ENCODE results near the gene MLLT3. TPM values are rescaled to one million over a fixed set of nuclear protein-coding genes. Genes with fewer than 3 reads are reported as not detected.

The MLLT3 gene
- total RNA-seq, 1 donor from 2014 or later = 26.5 TPM

- intact Hi-C loops (cut with micrococcal nuclease) = no loop called here
- Mint-ChIP-seq H3K36me3 (ENCODE audit: low read depth) (peaks cover 3% of the 10 kb centered on the region), H3K9me3 (peaks cover 4% of the 10 kb centered on the region), H3K4me1 (peaks cover 20% of the 10 kb centered on the region), H3K27ac (no peak overlapping the region), H3K27me3 (no peaks in the 10 kb centered on the region), H3K4me3 (no peak overlapping the region)
- no peak for DNase-seq
Observed at GRCh38 chr9:20335668-20336332, 286.5 kb downstream of the MLLT3 start.

DNA sequence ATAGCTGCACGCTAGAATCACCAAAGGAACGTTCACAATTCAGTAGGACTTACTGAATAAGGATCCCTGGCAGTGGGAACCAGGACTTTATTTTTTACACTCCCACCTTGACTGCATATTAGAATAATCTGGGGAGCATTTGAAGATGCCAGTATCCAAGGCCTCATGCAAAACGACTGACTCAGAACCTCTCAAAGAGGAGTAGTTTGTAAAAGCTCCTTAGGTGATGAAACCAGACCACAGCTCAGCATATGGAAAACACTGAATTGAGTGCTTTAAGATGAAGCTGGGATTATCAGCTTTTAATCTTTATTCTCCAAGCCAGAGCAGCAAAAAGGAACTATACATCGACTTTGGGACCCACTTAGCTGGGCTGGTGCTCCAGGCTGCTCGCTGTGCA is 288.3 kb downstream of the MLLT3 start:
- peaks cover 25% of the 10 kb centered on the region for H3K4me1 Mint-ChIP-seq
- no peak for DNase-seq
- H3K4me3 Mint-ChIP-seq = no peak overlapping the region
- intact Hi-C loops (cut with micrococcal nuclease) = no loop called here
- no peak overlapping the region for H3K27ac Mint-ChIP-seq
- no peaks in the 10 kb centered on the region for H3K27me3 Mint-ChIP-seq
- H3K36me3 Mint-ChIP-seq (ENCODE audit: low read depth) = peaks cover 7% of the 10 kb centered on the region
- H3K9me3 Mint-ChIP-seq = peaks cover 9% of the 10 kb centered on the region

DNA sequence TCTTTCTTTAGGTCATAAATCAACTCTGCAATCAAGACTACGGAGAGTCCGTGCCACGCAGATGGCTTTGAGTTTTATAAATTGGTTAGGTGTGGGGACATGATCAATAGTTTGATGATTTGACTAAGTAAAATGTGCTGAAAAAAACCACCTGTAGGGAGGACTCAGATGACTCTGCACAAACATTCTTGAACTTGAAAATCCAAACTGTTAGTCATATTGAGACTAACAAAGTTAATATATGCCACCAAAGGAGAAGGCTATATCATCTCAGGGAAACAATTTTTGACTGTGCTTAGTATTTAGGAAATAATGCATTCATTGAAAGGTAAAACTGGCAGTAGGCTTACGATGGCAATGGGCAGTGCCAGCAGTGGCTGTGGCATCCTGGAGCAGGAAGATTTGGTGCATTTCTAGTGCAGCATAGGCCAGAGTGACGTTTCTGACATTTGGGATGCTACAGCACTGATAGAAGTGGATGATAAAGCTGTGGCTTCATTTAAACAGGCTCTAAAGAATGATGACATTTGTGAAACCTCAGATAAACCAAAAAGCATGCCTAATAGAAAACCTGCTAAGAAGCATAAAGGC is 291.1 kb downstream of the MLLT3 start:
- DNase-seq = no peak
- peak overlapping the region; percentile 21 for H3K4me3 Mint-ChIP-seq
- peaks cover 9% of the 10 kb centered on the region for H3K9me3 Mint-ChIP-seq
- H3K4me1 Mint-ChIP-seq = peaks cover 23% of the 10 kb centered on the region
- H3K27ac Mint-ChIP-seq = peak overlapping the region; percentile 40
- intact Hi-C loops (cut with micrococcal nuclease) = loop anchor here (1.0 to 2.0 kb wide), 4 partner anchors 11 to 122 kb away; no protein-coding TSS in a partner anchor
- peaks cover 8% of the 10 kb centered on the region for H3K36me3 Mint-ChIP-seq (ENCODE audit: low read depth)
- H3K27me3 Mint-ChIP-seq = no peaks in the 10 kb centered on the region

DNA sequence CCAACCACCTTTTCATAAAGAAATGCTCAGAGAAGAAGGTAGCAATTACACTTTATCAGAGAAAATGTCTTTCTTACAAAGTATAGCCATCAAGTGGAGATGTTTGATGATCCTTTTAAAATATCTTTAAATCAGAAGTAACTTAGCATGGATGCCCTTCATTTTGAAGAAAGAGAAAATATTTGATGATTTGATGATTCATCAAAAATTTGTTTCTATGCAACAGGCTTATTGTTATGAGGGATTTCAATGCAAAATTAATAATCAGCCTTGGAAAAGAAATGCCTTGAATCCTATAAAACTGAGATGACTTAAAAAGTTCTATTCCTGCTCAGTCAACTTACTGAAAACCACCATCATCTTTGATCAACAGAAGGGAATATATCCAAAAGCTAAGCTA is 291.6 kb downstream of the MLLT3 start:
- H3K4me3 Mint-ChIP-seq = no peak overlapping the region
- no peak for DNase-seq
- peaks cover 19% of the 10 kb centered on the region for H3K4me1 Mint-ChIP-seq
- no peak overlapping the region for H3K27ac Mint-ChIP-seq
- H3K27me3 Mint-ChIP-seq = no peaks in the 10 kb centered on the region
- intact Hi-C loops (cut with micrococcal nuclease) = loop anchor here (1.0 to 2.0 kb wide), 4 partner anchors 10 to 121 kb away; no protein-coding TSS in a partner anchor
- peaks cover 8% of the 10 kb centered on the region for H3K36me3 Mint-ChIP-seq (ENCODE audit: low read depth)
- H3K9me3 Mint-ChIP-seq = peaks cover 9% of the 10 kb centered on the region

DNA sequence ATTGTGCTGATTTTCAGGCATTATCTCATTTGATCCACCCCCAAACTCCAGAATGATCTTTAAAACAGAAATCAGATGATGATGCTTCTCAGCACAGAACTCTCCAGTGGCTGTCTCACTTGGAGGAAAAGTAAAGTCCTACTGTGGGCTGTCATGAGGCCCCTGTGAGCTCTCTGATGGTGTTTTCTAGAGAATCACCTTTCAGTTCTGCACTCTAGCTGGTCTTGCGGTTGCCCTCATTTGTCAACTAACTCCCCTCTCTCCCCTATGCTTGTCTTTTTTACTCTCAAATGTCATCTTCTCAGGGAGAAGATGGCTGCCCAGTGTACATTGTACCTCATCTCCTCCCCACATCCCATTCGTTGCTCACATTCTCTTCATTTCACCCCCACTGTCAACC is 295.8 kb downstream of the MLLT3 start:
- Mint-ChIP-seq H3K27me3 (no peaks in the 10 kb centered on the region), H3K4me1 (peaks cover 38% of the 10 kb centered on the region), H3K36me3 (ENCODE audit: low read depth) (peaks cover 20% of the 10 kb centered on the region), H3K27ac (no peak overlapping the region), H3K9me3 (peaks cover 16% of the 10 kb centered on the region), H3K4me3 (no peak overlapping the region)
- intact Hi-C loops (cut with micrococcal nuclease) = no loop called here
- DNase-seq = no peak

- peaks cover 16% of the 10 kb centered on the region for H3K9me3 Mint-ChIP-seq
- DNase-seq = no peak
- H3K27ac Mint-ChIP-seq = peak overlapping the region; percentile 6
- peaks cover 20% of the 10 kb centered on the region for H3K36me3 Mint-ChIP-seq (ENCODE audit: low read depth)
- H3K4me1 Mint-ChIP-seq = peaks cover 43% of the 10 kb centered on the region
- intact Hi-C loops (cut with micrococcal nuclease) = no loop called here
- no peak overlapping the region for H3K4me3 Mint-ChIP-seq
- H3K27me3 Mint-ChIP-seq = no peaks in the 10 kb centered on the region
Observed at GRCh38 chr9:20325008-20325407, 297.3 kb downstream of the MLLT3 start.

DNA sequence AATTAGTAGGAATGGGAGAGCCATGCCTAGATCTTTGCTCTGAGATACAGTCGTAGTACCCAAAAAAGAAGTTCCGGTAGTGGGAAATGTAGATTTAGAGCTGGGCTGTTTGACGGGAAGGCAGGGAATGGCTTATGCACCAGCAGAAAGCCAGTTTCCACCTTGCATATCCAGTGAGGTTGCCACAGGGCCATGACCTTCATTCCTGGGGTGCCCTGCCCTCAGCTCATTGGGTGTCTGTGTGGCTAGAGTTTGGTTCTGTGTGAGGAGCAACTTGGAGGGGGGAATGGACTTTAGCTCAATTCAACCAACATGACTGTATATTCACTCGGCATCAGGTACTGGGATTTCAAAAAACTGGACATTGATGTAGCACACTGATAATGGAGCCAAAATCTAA is 300.1 kb downstream of the MLLT3 start:
- peak overlapping the region; percentile 56 for H3K4me3 Mint-ChIP-seq
- peaks cover 18% of the 10 kb centered on the region for H3K36me3 Mint-ChIP-seq (ENCODE audit: low read depth)
- no peaks in the 10 kb centered on the region for H3K27me3 Mint-ChIP-seq
- intact Hi-C loops (cut with micrococcal nuclease) = no loop called here
- DNase-seq = peak; percentile 63
- H3K4me1 Mint-ChIP-seq = peaks cover 64% of the 10 kb centered on the region
- peaks cover 12% of the 10 kb centered on the region for H3K9me3 Mint-ChIP-seq
- peak overlapping the region; percentile 94 for H3K27ac Mint-ChIP-seq

DNA sequence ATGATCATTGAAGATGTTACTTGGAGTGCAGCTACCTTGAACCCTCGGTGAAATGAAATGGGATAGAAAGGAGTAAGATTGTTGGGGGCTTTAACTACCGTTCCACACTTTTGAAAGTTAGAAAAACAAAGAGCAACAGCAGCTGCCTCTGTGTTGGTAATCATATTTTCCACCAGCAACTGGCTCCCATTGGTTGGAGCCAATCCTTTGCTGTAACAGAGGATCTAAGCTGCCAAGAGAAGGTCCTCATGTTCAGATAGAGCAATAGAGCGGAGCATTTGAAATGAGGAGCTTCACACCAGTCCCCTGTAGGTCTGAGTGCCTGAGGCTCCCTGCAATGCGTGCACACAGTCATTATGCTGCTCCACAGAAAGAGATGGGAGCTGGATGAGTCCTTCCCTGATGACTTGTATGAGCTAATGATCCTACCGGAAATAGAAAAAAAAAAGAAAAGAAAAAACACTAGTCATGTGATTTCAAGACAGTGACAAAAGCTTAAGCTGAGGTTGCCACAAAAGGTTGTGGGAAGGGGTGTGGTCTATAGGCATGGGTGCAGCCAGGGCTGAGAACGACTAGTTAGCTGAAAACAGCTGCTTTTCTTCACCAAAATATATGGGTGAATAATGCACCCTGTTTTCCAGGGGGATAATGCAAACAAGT is 300.7 kb downstream of the MLLT3 start:
- peaks cover 16% of the 10 kb centered on the region for H3K36me3 Mint-ChIP-seq (ENCODE audit: low read depth)
- H3K9me3 Mint-ChIP-seq = peaks cover 12% of the 10 kb centered on the region
- DNase-seq = peak; percentile 91
- peak overlapping the region; percentile 56 for H3K4me3 Mint-ChIP-seq
- H3K4me1 Mint-ChIP-seq = peaks cover 68% of the 10 kb centered on the region
- intact Hi-C loops (cut with micrococcal nuclease) = loop anchor here (2.0 kb wide), 2 partner anchors 395 to 709 kb away; partner anchors contain the start of gene HACD4
- H3K27me3 Mint-ChIP-seq = no peaks in the 10 kb centered on the region
- peak overlapping the region; percentile 94 for H3K27ac Mint-ChIP-seq

DNA sequence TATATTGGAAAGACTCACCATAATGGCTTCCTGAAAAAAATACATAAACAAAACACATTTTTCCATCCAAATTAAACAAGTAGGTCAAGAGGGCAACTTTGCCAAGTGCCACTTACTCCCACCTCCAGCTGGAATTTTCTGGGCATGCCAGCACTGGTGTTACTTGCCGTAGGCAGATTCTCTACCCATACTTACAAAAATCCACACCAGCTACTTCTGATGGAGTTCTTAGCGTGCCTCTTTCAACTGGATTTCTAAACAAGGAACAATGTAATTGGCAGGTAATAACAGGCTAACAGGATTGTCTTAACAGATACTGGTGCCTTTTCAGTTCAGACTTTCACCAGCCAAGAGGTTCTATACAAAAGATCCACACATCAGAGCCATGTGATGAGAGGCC is 301.4 kb downstream of the MLLT3 start:
- peak overlapping the region; percentile 56 for H3K4me3 Mint-ChIP-seq

GRCh38 chr9:20319641-20320337 is 302.5 kb downstream of the MLLT3 start:
- Mint-ChIP-seq H3K4me1 (peaks cover 78% of the 10 kb centered on the region), H3K27me3 (no peaks in the 10 kb centered on the region)
- intact Hi-C loops (cut with micrococcal nuclease) = loop anchor here (1.0 to 2.0 kb wide), 8 partner anchors 12 to 711 kb away; partner anchors contain the start of gene HACD4

More for the DNA sequence above, 301.4 kb downstream of the MLLT3 start:
- H3K27me3 Mint-ChIP-seq = no peaks in the 10 kb centered on the region
- H3K27ac Mint-ChIP-seq = peak overlapping the region; percentile 94
- H3K4me1 Mint-ChIP-seq = peaks cover 72% of the 10 kb centered on the region
- peaks cover 12% of the 10 kb centered on the region for H3K9me3 Mint-ChIP-seq
- no peak for DNase-seq
- H3K36me3 Mint-ChIP-seq (ENCODE audit: low read depth) = peaks cover 19% of the 10 kb centered on the region
- intact Hi-C loops (cut with micrococcal nuclease) = loop anchor here (1.0 to 2.0 kb wide), 8 partner anchors 10 to 710 kb away; partner anchors contain the start of gene HACD4

DNA sequence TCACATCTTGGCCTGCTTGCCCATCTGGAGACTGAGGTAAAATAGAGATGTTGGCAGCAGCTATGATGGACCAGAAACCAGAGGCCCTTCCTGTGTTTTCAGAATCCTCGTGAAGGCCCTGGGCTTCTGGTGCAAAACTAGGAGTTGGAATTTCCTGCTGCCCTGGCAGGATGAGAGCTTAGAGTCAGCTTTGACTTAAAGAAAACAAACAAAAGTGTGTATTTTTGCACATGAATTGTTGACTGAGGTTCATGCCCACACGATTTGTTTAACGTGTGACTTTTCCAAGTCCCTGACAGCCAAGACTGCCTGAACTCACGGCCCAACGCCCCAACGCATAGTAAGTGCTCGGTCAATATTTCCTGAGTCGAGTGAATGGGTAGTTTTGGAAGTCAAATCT is 303.1 kb downstream of the MLLT3 start:
- H3K27ac Mint-ChIP-seq = peak overlapping the region; percentile 94
- intact Hi-C loops (cut with micrococcal nuclease) = no loop called here
- no peak for DNase-seq
- peaks cover 77% of the 10 kb centered on the region for H3K4me1 Mint-ChIP-seq
- no peak overlapping the region for H3K4me3 Mint-ChIP-seq
- no peaks in the 10 kb centered on the region for H3K27me3 Mint-ChIP-seq
- H3K9me3 Mint-ChIP-seq = peaks cover 8% of the 10 kb centered on the region
- H3K36me3 Mint-ChIP-seq (ENCODE audit: low read depth) = peaks cover 17% of the 10 kb centered on the region

More at GRCh38 chr9:20319641-20320337, 302.5 kb downstream of the MLLT3 start:
- H3K4me3 Mint-ChIP-seq = peak overlapping the region; percentile 60
- H3K27ac Mint-ChIP-seq = peak overlapping the region; percentile 94
- H3K9me3 Mint-ChIP-seq = peaks cover 12% of the 10 kb centered on the region
- peaks cover 19% of the 10 kb centered on the region for H3K36me3 Mint-ChIP-seq (ENCODE audit: low read depth)
- DNase-seq = peak; percentile 80

- Mint-ChIP-seq H3K9me3 (peaks cover 4% of the 10 kb centered on the region), H3K4me1 (peaks cover 75% of the 10 kb centered on the region), H3K27ac (peak overlapping the region; percentile 3), H3K4me3 (no peak overlapping the region), H3K36me3 (ENCODE audit: low read depth) (peaks cover 13% of the 10 kb centered on the region), H3K27me3 (no peaks in the 10 kb centered on the region)
- intact Hi-C loops (cut with micrococcal nuclease) = no loop called here
- DNase-seq = no peak
Observed at GRCh38 chr9:20317701-20318100, 304.6 kb downstream of the MLLT3 start.

GRCh38 chr9:20316372-20316771 is 305.9 kb downstream of the MLLT3 start:
- Mint-ChIP-seq H3K4me1 (peaks cover 69% of the 10 kb centered on the region), H3K4me3 (no peak overlapping the region), H3K36me3 (ENCODE audit: low read depth) (peaks cover 8% of the 10 kb centered on the region), H3K27me3 (no peaks in the 10 kb centered on the region), H3K27ac (peak overlapping the region; percentile 95), H3K9me3 (peaks cover 16% of the 10 kb centered on the region)
- DNase-seq = no peak
- intact Hi-C loops (cut with micrococcal nuclease) = no loop called here

All from activated CD4-positive, alpha-beta T cell treated with anti-CD3 and anti-CD28 coated beads, Interleukin-2, amount 10 ng/mL, durations not matched to agents 24 days and 14 days (primary cell).